ENCODE data around the gene ZNF684. TPM values are rescaled to one million over a fixed set of nuclear protein-coding genes. Genes with fewer than 3 reads are reported as not detected.

ZNF684 gene
- total and polyA plus RNA-seq, 3 donors from 2014 or later, result 5.3 to 9.9 (median 8.9) TPM

GRCh38 chr1:40582116-40582515 lies 50.7 kb downstream of the ZNF684 start:
- H3K4me1 ChIP-seq, result no peaks in the 10 kb centered on the region
- H3K27me3 ChIP-seq, result no peaks in the 10 kb centered on the region
- no peaks in the 10 kb centered on the region for H3K36me3 ChIP-seq (ENCODE audit: low read depth, missing control alignments)
- TF ChIP-seq POLR2A (IDR thresholded peaks at IDR 0.05), result no peak
- no peak for TF ChIP-seq CTCF (IDR thresholded peaks at IDR 0.05)
- intact Hi-C loops (cut with DNase I; ENCODE audit: low total_unique reads), result no loop called here
- H3K27ac ChIP-seq, result no peak overlapping the region
- H3K4me3 ChIP-seq, result no peak overlapping the region
- no peak for DNase-seq
- 97 to 98% methylated on average over 2 of the region's 2 CpGs for WGBS, 2 donors
- no peaks in the 10 kb centered on the region for H3K9me3 ChIP-seq

GRCh38 chr1:40583980-40584379 lies 52.5 kb downstream of the ZNF684 start:
- Histone ChIP-seq H3K27me3 (no peaks in the 10 kb centered on the region), H3K4me1 (no peaks in the 10 kb centered on the region), H3K9me3 (no peaks in the 10 kb centered on the region), H3K27ac (no peak overlapping the region), H3K4me3 (no peak overlapping the region), H3K36me3 (ENCODE audit: low read depth, missing control alignments) (no peaks in the 10 kb centered on the region)
- no peak for DNase-seq
- intact Hi-C loops (cut with DNase I; ENCODE audit: low total_unique reads), result no loop called here
- WGBS, 2 donors, result 80 to 86% methylated on average over 6 of the region's 6 CpGs
- TF ChIP-seq CTCF (IDR thresholded peaks at IDR 0.05) (no peak), POLR2A (IDR thresholded peaks at IDR 0.05) (no peak)

GRCh38 chr1:40588586-40588985 lies 57.1 kb downstream of the ZNF684 start:
- Histone ChIP-seq H3K9me3 (no peaks in the 10 kb centered on the region), H3K27ac (no peak overlapping the region), H3K36me3 (ENCODE audit: low read depth, missing control alignments) (no peaks in the 10 kb centered on the region), H3K27me3 (no peaks in the 10 kb centered on the region), H3K4me1 (no peaks in the 10 kb centered on the region), H3K4me3 (no peak overlapping the region)
- 88 to 94% methylated on average over 2 of the region's 2 CpGs for WGBS, 2 donors
- DNase-seq, result no peak
- intact Hi-C loops (cut with DNase I; ENCODE audit: low total_unique reads), result no loop called here
- TF ChIP-seq POLR2A (IDR thresholded peaks at IDR 0.05) (no peak), CTCF (IDR thresholded peaks at IDR 0.05) (no peak)

- Histone ChIP-seq H3K4me1 (no peaks in the 10 kb centered on the region), H3K27me3 (no peaks in the 10 kb centered on the region), H3K4me3 (no peak overlapping the region), H3K9me3 (no peaks in the 10 kb centered on the region), H3K36me3 (ENCODE audit: low read depth, missing control alignments) (no peaks in the 10 kb centered on the region), H3K27ac (no peak overlapping the region)
- 47 to 62% methylated on average over 6 of the region's 6 CpGs for WGBS, 2 donors
- intact Hi-C loops (cut with DNase I; ENCODE audit: low total_unique reads), result no loop called here
- DNase-seq, result peak; percentile 38
- TF ChIP-seq CTCF (IDR thresholded peaks at IDR 0.05), result peak in 1 of 3 experiments; percentile 21
- TF ChIP-seq POLR2A (IDR thresholded peaks at IDR 0.05), result no peak
Observed at GRCh38 chr1:40592107-40592803, 60.8 kb downstream of the ZNF684 start.

Measured in testis (tissue), 3 donors.